Activated T-cell treated with anti-CD3 and anti-CD28 coated beads, Interleukin-2, amount 50 U/mL, for 72 hours (primary cell): Measurements from ENCODE around the gene LRP1. TPM values are rescaled to one million over a fixed set of nuclear protein-coding genes. Genes with fewer than 3 reads are reported as not detected.

Source experiments
- ATAC-seq, 2 donors: fragments of 150-1000 bp; cut with Tn5 transposase; replicated peaks in 1 of 2; 2 replicates each; pipeline ENCODE4 v1.10.0; 2021; ENCODE audit warnings: moderate library complexity in 2 of 2, mild to moderate bottlenecking in 1 of 2
- DNase-seq, 2 donors: peaks; one replicate each; pipeline ENCODE4 v3.0.0; 2021 to 2022; ENCODE audit warnings: mixed read lengths in 1 of 2
- H3K27ac Mint-ChIP-seq: one replicate; pipeline ENCODE4 v1.8.0; 2022; ENCODE audit warnings: mild to moderate bottlenecking, moderate library complexity, mixed read lengths
- H3K27me3 Mint-ChIP-seq: one replicate; pipeline ENCODE4 v1.8.0; 2022; ENCODE audit warnings: low read depth, mixed read lengths
- H3K36me3 Mint-ChIP-seq, 2 donors: one replicate each; pipeline ENCODE4 v1.8.0; 2022; ENCODE audit warnings: mixed read lengths in 2 of 2, mild to moderate bottlenecking in 1 of 2; ENCODE audit not compliant: insufficient read depth in 2 of 2
- H3K4me1 Mint-ChIP-seq: one replicate; pipeline ENCODE4 v1.8.0; 2022; ENCODE audit warnings: low read depth, mixed read lengths
- H3K4me3 Mint-ChIP-seq, 2 donors: one replicate each; pipeline ENCODE4 v1.8.0; 2022; ENCODE audit warnings: mild to moderate bottlenecking in 2 of 2, mixed read lengths in 2 of 2, moderate library complexity in 2 of 2
- H3K9me3 Mint-ChIP-seq, 2 donors: one replicate each; pipeline ENCODE4 v1.8.0; 2022; ENCODE audit warnings: mixed read lengths in 2 of 2
- total RNA-seq, 2 donors: library from RNA; stranded (reverse); gene quantifications; one replicate each; pipeline ENCODE4 v1.2.3, GENCODE V29; 2022

Gene LRP1
- total RNA-seq, 2 donors from 2014 or later: 3.2 to 4.8 TPM

GRCh38 chr12:57234233-57234570 is 105.9 kb downstream of the LRP1 start:
- peak overlapping the region; percentile 21 for H3K27ac Mint-ChIP-seq
- peaks cover 74% of the 10 kb centered on the region for H3K4me1 Mint-ChIP-seq
- H3K4me3 Mint-ChIP-seq: peak overlapping the region in 1 of 2 donors; percentile 29
- DNase-seq: no peak
- no peak for ATAC-seq
- H3K36me3 Mint-ChIP-seq: peaks cover 31 to 40% of the 10 kb centered on the region in 2 donors
- H3K9me3 Mint-ChIP-seq: no peaks in the 10 kb centered on the region
- H3K27me3 Mint-ChIP-seq: peaks cover 19% of the 10 kb centered on the region

DNA sequence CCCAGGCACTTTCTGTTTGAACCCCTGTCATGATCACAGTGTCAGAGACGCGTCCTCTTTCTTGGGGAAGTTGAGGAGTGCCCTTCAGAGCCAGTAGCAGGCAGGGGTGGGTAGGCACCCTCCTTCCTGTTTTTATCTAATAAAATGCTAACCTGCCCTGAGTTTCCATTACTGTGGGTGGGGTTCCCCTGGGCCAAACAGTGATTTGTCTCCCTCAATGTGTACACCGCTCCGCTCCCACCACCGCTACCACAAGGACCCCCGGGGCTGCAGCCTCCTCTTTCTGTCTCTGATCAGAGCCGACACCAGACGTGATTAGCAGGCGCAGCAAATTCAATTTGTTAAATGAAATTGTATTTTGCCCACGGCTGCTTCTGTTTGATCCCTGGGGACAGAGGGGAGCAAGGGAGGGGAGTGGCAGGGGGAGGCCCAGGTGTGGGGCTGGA is 106.3 kb downstream of the LRP1 start:
- peaks cover 75% of the 10 kb centered on the region for H3K4me1 Mint-ChIP-seq
- H3K27me3 Mint-ChIP-seq: peaks cover 19% of the 10 kb centered on the region
- peak overlapping the region; percentile 21 for H3K27ac Mint-ChIP-seq
- H3K9me3 Mint-ChIP-seq: no peaks in the 10 kb centered on the region
- DNase-seq (peak in 1 of 2 donors; percentile 0), ATAC-seq (no peak)
- H3K4me3 Mint-ChIP-seq: peak overlapping the region in 1 of 2 donors; percentile 29
- H3K36me3 Mint-ChIP-seq: peaks cover 33 to 41% of the 10 kb centered on the region in 2 donors

DNA sequence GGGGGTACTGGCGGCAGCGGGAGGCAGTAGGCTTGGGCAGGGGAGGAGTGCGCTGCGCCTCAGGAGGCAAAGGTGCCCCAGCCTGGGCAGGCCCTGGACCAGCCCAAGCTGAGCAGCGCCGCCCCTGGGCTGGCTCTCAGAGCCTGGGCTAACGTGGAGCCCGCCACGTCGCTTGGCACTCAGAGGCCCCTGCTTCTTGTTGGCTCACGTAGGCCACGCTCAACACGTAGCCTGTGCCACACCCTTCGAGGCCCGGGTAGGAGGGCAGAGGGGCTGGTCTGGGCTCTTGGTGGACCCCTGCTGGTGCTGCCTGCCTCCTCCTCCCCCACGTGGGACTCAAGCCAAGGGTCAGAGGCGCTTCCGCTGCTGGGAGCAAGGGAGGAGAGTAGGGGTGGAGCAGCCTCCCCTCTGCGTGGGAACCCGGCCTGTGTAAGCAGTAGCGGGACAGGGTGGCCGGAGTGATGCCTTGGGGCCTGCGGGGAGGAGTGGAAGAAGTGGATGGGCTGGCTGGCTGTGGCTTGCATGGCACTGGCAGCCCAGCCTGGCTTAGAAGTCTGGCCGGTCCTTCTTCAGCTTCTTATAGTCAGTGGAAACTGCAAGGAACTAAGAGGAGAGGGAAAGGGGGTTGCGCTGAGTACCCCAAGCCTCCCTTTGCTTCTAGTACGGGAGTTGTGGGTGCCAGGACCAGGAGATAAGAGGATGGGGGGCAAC is 106.9 kb downstream of the LRP1 start:
- Mint-ChIP-seq H3K27ac (no peak overlapping the region), H3K4me1 (peaks cover 78% of the 10 kb centered on the region), H3K4me3 (no peak overlapping the region), H3K27me3 (peaks cover 19% of the 10 kb centered on the region), H3K36me3 (peaks cover 28 to 38% of the 10 kb centered on the region in 2 donors), H3K9me3 (no peaks in the 10 kb centered on the region)
- DNase-seq (peak in 1 of 2 donors; percentile 12), ATAC-seq (no peak)

- ATAC-seq (no peak), DNase-seq (no peak)
- Mint-ChIP-seq H3K36me3 (peaks cover 26 to 38% of the 10 kb centered on the region in 2 donors), H3K4me1 (peaks cover 78% of the 10 kb centered on the region), H3K27me3 (peaks cover 23% of the 10 kb centered on the region), H3K4me3 (no peak overlapping the region), H3K9me3 (no peaks in the 10 kb centered on the region), H3K27ac (no peak overlapping the region)
Measured at GRCh38 chr12:57235728-57236131, 107.4 kb downstream of the LRP1 start.

- DNase-seq: peak in 1 of 2 donors; percentile 39
- Mint-ChIP-seq H3K27me3 (peaks cover 30% of the 10 kb centered on the region), H3K4me3 (peak overlapping the region in 1 of 2 donors; percentile 31), H3K36me3 (peaks cover 22 to 34% of the 10 kb centered on the region in 2 donors), H3K9me3 (no peaks in the 10 kb centered on the region), H3K4me1 (peaks cover 78% of the 10 kb centered on the region), H3K27ac (no peak overlapping the region)
- no peak for ATAC-seq
Measured at GRCh38 chr12:57236201-57236924, 108.1 kb downstream of the LRP1 start.

GRCh38 chr12:57236925-57237595 is 108.8 kb downstream of the LRP1 start:
- H3K27me3 Mint-ChIP-seq: peaks cover 36% of the 10 kb centered on the region
- peaks cover 78% of the 10 kb centered on the region for H3K4me1 Mint-ChIP-seq
- H3K27ac Mint-ChIP-seq: no peak overlapping the region
- ATAC-seq: no peak
- peaks cover 18 to 30% of the 10 kb centered on the region in 2 donors for H3K36me3 Mint-ChIP-seq
- DNase-seq: peak in 1 of 2 donors; percentile 31
- no peaks in the 10 kb centered on the region for H3K9me3 Mint-ChIP-seq
- H3K4me3 Mint-ChIP-seq: peak overlapping the region; percentile 89 to 100

GRCh38 chr12:57237596-57237931 is 109.3 kb downstream of the LRP1 start:
- DNase-seq (no peak), ATAC-seq (no peak)
- H3K36me3 Mint-ChIP-seq: peaks cover 17 to 29% of the 10 kb centered on the region in 2 donors
- no peak overlapping the region for H3K27ac Mint-ChIP-seq
- H3K9me3 Mint-ChIP-seq: no peaks in the 10 kb centered on the region
- peak overlapping the region; percentile 89 to 100 for H3K4me3 Mint-ChIP-seq
- peaks cover 82% of the 10 kb centered on the region for H3K4me1 Mint-ChIP-seq
- H3K27me3 Mint-ChIP-seq: peaks cover 42% of the 10 kb centered on the region

GRCh38 chr12:57237932-57238853 is 109.9 kb downstream of the LRP1 start:
- ATAC-seq: peak; percentile 2 to 4
- H3K4me1 Mint-ChIP-seq: peaks cover 84% of the 10 kb centered on the region

GRCh38 chr12:57238854-57239554 is 110.7 kb downstream of the LRP1 start:
- peak; percentile 52 to 60 for ATAC-seq
- Mint-ChIP-seq H3K4me3 (peak overlapping the region; percentile 89 to 100), H3K27me3 (peaks cover 52% of the 10 kb centered on the region), H3K9me3 (no peaks in the 10 kb centered on the region), H3K36me3 (peaks cover 10 to 21% of the 10 kb centered on the region in 2 donors), H3K27ac (peak overlapping the region; percentile 58), H3K4me1 (peaks cover 88% of the 10 kb centered on the region)
- peak; percentile 90 to 96 for DNase-seq

More at GRCh38 chr12:57237932-57238853, 109.9 kb downstream of the LRP1 start:
- Mint-ChIP-seq H3K36me3 (peaks cover 12 to 25% of the 10 kb centered on the region in 2 donors), H3K27ac (peak overlapping the region; percentile 58), H3K4me3 (peak overlapping the region; percentile 89 to 100), H3K9me3 (no peaks in the 10 kb centered on the region), H3K27me3 (peaks cover 48% of the 10 kb centered on the region)
- DNase-seq: peak in 1 of 2 donors; percentile 46

GRCh38 chr12:57239587-57240065 is 111.3 kb downstream of the LRP1 start:
- H3K27ac Mint-ChIP-seq: peak overlapping the region; percentile 27
- no peaks in the 10 kb centered on the region for H3K9me3 Mint-ChIP-seq
- ATAC-seq (peak; percentile 0 to 7), DNase-seq (no peak)
- peaks cover 7 to 14% of the 10 kb centered on the region in 2 donors for H3K36me3 Mint-ChIP-seq
- H3K4me1 Mint-ChIP-seq: peaks cover 86% of the 10 kb centered on the region
- H3K4me3 Mint-ChIP-seq: peak overlapping the region; percentile 89 to 100
- peaks cover 58% of the 10 kb centered on the region for H3K27me3 Mint-ChIP-seq

DNA sequence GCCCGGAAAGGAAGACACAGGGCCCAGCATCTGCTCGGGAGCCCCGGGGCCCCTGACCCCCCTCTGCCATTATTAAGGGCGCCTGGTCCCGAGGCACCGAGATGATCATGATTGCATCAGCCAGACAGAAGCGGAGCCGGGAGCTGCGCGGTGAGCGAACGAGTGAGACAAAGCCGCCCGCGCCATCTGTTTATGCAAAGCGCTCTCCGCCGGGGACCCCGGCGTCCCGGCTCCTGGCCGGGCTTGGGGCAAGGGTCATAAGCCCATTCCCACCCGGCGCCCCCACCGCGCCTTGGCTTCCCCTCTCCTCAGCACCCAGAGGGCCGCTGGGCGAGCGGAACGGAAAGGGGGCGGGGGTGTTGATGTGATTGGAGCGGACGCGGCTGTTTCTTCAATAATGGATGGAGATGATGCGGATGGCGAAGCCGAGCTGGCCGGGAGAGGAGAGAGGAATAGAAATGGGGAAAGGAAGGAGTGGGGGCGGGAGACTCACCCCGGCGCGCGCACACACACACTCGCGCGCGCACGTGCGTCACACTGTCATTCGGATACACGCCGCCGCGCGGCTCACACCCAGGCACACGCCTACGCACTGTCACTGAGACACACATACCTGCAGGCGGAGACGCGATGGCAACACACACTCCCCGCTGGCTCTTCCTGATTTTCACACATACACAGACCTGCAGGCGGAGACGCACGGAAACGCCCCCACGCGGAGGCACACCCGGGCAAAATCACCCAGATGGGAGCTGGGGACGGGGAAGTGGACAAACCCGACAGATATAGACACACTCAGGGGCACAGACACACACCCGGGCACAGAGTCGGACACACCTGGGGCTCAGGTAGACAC is 112.0 kb downstream of the LRP1 start:
- Mint-ChIP-seq H3K9me3 (no peaks in the 10 kb centered on the region), H3K36me3 (peaks cover 6 to 13% of the 10 kb centered on the region in 2 donors), H3K4me3 (peak overlapping the region; percentile 89 to 100), H3K27me3 (peaks cover 58% of the 10 kb centered on the region), H3K27ac (peak overlapping the region; percentile 27), H3K4me1 (peaks cover 84% of the 10 kb centered on the region)
- DNase-seq (peak; percentile 83 to 84), ATAC-seq (peak; percentile 38 to 41)
